WTC11 (cell line): ENCODE results near the gene SAP30BP. TPM values are rescaled to one million over a fixed set of nuclear protein-coding genes. Genes with fewer than 3 reads are reported as not detected.

ENCODE experiments used
- ATAC-seq: fragments of 200-7000 bp; cut with Tn5 transposase; 2 replicates; pipeline ENCODE4 v1.10.0; 2021; ENCODE audit warnings: mild to moderate bottlenecking, moderate library complexity
- CTCF ChIA-PET: fragments of 300-600 bp; sonication (Branson Sonifier 250); formaldehyde crosslinking; loops from one replicate; lab custom pipeline; 2021; ENCODE audit warnings: antibody characterized with exemption; lab: Charles Lee
- POLR2A ChIA-PET: fragments of 350-600 bp; sonication (Branson Sonifier 250); formaldehyde crosslinking; loops from one replicate; lab custom pipeline; 2021; ENCODE audit warnings: antibody characterized with exemption; lab: Charles Lee
- DNase-seq: peaks from one replicate; pipeline ENCODE4 v3.0.0; 2021; ENCODE audit warnings: low spot score
- H3K27ac Mint-ChIP-seq: 2 replicates; pipeline ENCODE4 v1.8.0; 2021; ENCODE audit warnings: mixed read lengths
- H3K27me3 Mint-ChIP-seq: 2 replicates; pipeline ENCODE4 v1.8.0; 2021; ENCODE audit warnings: low read depth, mild to moderate bottlenecking, moderate library complexity, mixed read lengths
- H3K36me3 Mint-ChIP-seq: 2 replicates; pipeline ENCODE4 v1.8.0; 2021; ENCODE audit warnings: mixed read lengths
- H3K4me1 Mint-ChIP-seq: 2 replicates; pipeline ENCODE4 v1.8.0; 2022; ENCODE audit warnings: mixed read lengths
- H3K4me3 Mint-ChIP-seq: 2 replicates; pipeline ENCODE4 v1.8.0; 2021; ENCODE audit warnings: mild to moderate bottlenecking, moderate library complexity, mixed read lengths
- H3K9me3 Mint-ChIP-seq: 2 replicates; pipeline ENCODE4 v1.8.0; 2021; ENCODE audit warnings: mixed read lengths
- EMX1 ChIP-seq: fragments of 250-450 bp; sonication (Bioruptor Pico); IDR thresholded peaks from 2 replicates; pipeline ENCODE4 v1.8.0; 2021; ENCODE audit warnings: mild to moderate bottlenecking
- ESRRA ChIP-seq: sonication (generic); formaldehyde crosslinking; IDR thresholded peaks from 2 replicates; pipeline ENCODE4 v1.8.1; 2022; ENCODE audit warnings: mild to moderate bottlenecking, missing genetic modification reagents, borderline replicate concordance
- FOXK1 ChIP-seq: sonication (generic); formaldehyde crosslinking; IDR thresholded peaks from 2 replicates; pipeline ENCODE4 v1.8.0; 2022; ENCODE audit warnings: mild to moderate bottlenecking, moderate library complexity, missing genetic modification reagents
- HMGA2 ChIP-seq: fragments of 250-450 bp; sonication (Bioruptor Pico); IDR thresholded peaks from 2 replicates; pipeline ENCODE4 v1.4.0; 2021; ENCODE audit warnings: mild to moderate bottlenecking, moderate library complexity
- MYBL2 ChIP-seq: sonication (generic); formaldehyde crosslinking; IDR thresholded peaks from 2 replicates; pipeline ENCODE4 v1.8.1; 2023; ENCODE audit warnings: mild to moderate bottlenecking, moderate library complexity, missing genetic modification reagents
- NFATC4 ChIP-seq: fragments of 250-450 bp; sonication (Bioruptor Pico); IDR thresholded peaks from 2 replicates; pipeline ENCODE4 v1.9.0; 2021; ENCODE audit warnings: mild to moderate bottlenecking
- ZNF121 ChIP-seq: sonication (generic); formaldehyde crosslinking; IDR thresholded peaks from 2 replicates; pipeline ENCODE4 v1.8.0; 2023; ENCODE audit warnings: missing genetic modification reagents
- ZNF219 ChIP-seq: sonication (generic); formaldehyde crosslinking; IDR thresholded peaks from 2 replicates; pipeline ENCODE4 v1.8.0; 2023; ENCODE audit warnings: missing genetic modification reagents, mild to moderate bottlenecking, borderline replicate concordance
- ZNF317 ChIP-seq: sonication (generic); formaldehyde crosslinking; IDR thresholded peaks from 2 replicates; pipeline ENCODE4 v1.8.1; 2023; ENCODE audit warnings: low read depth, mild to moderate bottlenecking, moderate library complexity, missing genetic modification reagents, borderline replicate concordance
- total RNA-seq: library from RNA; stranded (reverse); gene quantifications from 3 replicates; pipeline ENCODE4 v1.2.3, GENCODE V29; 2021
- TF ChIP-seq, protein P1 (sequence below): sonication (generic); formaldehyde crosslinking; IDR thresholded peaks from 2 replicates; pipeline ENCODE4 v1.8.1; 2023; ENCODE audit warnings: mild to moderate bottlenecking, missing genetic modification reagents, borderline replicate concordance
- TF ChIP-seq, protein P2 (sequence below): sonication (generic); formaldehyde crosslinking; IDR thresholded peaks from 2 replicates; pipeline ENCODE4 v1.8.0; 2022; ENCODE audit warnings: mild to moderate bottlenecking, missing genetic modification reagents
- TF ChIP-seq, protein P3 (sequence below): fragments of 250-450 bp; sonication (Bioruptor Pico); IDR thresholded peaks from 2 replicates; pipeline ENCODE4 v1.8.0; 2021; ENCODE audit warnings: mild to moderate bottlenecking
- TF ChIP-seq, protein P4 (sequence below): sonication (generic); formaldehyde crosslinking; IDR thresholded peaks from 2 replicates; pipeline ENCODE4 v1.8.1; 2023; ENCODE audit warnings: mild to moderate bottlenecking, missing genetic modification reagents
- TF ChIP-seq, protein P5 (sequence below): fragments of 200-600 bp; IDR thresholded peaks from 2 replicates; pipeline ENCODE4 v1.8.0; 2022; ENCODE audit warnings: antibody characterized with exemption
- TF ChIP-seq, protein P6 (sequence below): sonication (generic); formaldehyde crosslinking; IDR thresholded peaks from 2 replicates; pipeline ENCODE4 v1.8.1; 2022; ENCODE audit warnings: missing genetic modification reagents, borderline replicate concordance
- TF ChIP-seq, protein P7 (sequence below): sonication (generic); formaldehyde crosslinking; conservative IDR thresholded peaks from 2 replicates; pipeline ENCODE4 v1.8.1; 2022; ENCODE audit warnings: mild to moderate bottlenecking, missing genetic modification reagents

The SAP30BP gene
- total RNA-seq, 1 experiment from 2014 or later: 86.8 TPM

DNA sequence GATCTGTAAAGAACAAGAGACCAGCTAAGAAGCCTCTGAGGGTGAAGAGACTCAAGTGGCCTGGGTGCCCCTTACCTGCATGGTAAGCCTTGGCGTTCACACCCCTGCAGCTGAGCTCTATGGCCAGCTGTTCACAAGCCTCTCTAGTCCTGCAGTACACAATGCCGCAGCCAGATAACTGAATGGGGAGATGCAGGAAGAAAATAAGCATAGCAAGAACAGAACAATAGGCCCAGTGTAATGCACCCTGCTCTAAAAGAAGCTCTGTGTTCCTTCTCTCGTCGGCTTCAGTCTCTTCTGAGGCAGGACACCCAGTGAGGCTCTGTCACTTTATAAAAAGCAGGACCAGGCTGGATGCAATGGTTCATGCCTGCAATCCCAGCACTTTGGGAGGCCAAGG lies 5.6 kb upstream of the SAP30BP start (continued):
- TF ChIP-seq, protein P1, sequence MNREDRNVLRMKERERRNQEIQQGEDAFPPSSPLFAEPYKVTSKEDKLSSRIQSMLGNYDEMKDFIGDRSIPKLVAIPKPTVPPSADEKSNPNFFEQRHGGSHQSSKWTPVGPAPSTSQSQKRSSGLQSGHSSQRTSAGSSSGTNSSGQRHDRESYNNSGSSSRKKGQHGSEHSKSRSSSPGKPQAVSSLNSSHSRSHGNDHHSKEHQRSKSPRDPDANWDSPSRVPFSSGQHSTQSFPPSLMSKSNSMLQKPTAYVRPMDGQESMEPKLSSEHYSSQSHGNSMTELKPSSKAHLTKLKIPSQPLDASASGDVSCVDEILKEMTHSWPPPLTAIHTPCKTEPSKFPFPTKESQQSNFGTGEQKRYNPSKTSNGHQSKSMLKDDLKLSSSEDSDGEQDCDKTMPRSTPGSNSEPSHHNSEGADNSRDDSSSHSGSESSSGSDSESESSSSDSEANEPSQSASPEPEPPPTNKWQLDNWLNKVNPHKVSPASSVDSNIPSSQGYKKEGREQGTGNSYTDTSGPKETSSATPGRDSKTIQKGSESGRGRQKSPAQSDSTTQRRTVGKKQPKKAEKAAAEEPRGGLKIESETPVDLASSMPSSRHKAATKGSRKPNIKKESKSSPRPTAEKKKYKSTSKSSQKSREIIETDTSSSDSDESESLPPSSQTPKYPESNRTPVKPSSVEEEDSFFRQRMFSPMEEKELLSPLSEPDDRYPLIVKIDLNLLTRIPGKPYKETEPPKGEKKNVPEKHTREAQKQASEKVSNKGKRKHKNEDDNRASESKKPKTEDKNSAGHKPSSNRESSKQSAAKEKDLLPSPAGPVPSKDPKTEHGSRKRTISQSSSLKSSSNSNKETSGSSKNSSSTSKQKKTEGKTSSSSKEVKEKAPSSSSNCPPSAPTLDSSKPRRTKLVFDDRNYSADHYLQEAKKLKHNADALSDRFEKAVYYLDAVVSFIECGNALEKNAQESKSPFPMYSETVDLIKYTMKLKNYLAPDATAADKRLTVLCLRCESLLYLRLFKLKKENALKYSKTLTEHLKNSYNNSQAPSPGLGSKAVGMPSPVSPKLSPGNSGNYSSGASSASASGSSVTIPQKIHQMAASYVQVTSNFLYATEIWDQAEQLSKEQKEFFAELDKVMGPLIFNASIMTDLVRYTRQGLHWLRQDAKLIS (CRISPR knock-in tag): no peak
- TF ChIP-seq FOXK1 (CRISPR knock-in tag): no peak
- TF ChIP-seq, protein P2, sequence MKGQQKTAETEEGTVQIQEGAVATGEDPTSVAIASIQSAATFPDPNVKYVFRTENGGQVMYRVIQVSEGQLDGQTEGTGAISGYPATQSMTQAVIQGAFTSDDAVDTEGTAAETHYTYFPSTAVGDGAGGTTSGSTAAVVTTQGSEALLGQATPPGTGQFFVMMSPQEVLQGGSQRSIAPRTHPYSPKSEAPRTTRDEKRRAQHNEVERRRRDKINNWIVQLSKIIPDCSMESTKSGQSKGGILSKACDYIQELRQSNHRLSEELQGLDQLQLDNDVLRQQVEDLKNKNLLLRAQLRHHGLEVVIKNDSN (CRISPR knock-in tag): no peak
- no peak for TF ChIP-seq MYBL2 (CRISPR knock-in tag)
- TF ChIP-seq ZNF121 (CRISPR knock-in tag): no peak
- TF ChIP-seq HMGA2 (CRISPR knock-in tag): no peak
- TF ChIP-seq, protein P3, sequence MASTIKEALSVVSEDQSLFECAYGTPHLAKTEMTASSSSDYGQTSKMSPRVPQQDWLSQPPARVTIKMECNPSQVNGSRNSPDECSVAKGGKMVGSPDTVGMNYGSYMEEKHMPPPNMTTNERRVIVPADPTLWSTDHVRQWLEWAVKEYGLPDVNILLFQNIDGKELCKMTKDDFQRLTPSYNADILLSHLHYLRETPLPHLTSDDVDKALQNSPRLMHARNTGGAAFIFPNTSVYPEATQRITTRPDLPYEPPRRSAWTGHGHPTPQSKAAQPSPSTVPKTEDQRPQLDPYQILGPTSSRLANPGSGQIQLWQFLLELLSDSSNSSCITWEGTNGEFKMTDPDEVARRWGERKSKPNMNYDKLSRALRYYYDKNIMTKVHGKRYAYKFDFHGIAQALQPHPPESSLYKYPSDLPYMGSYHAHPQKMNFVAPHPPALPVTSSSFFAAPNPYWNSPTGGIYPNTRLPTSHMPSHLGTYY (CRISPR knock-in tag): no peak

DNA sequence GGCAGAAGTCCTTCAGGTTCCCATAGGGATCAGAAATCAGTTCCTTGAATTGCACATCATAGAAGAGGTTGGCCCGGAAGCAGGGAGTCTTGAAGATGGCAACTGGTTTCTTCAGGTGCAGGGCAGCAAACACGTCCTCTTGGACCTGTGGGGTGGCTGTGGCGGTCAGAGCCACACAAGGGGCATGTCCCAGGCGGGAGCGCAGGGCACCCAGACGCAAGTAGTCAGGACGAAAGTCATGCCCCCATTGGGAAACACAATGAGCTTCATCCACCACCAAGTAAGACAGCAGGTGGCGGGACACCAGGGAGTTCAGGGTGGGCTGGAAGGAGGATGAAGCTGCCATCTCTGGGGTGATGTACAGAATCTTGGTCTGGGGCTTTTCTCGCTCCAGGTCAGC lies 4.6 kb upstream of the SAP30BP start:
- no peak for ATAC-seq
- Mint-ChIP-seq H3K9me3 (no peaks in the 10 kb centered on the region), H3K4me1 (peaks cover 7% of the 10 kb centered on the region; the same call in 1 of the 2 replicates), H3K36me3 (peaks cover 20% of the 10 kb centered on the region), H3K27me3 (no peaks in the 10 kb centered on the region), H3K4me3 (no peak overlapping the region), H3K27ac (no peak overlapping the region)
- CTCF ChIA-PET: interaction anchor here (0.5 to 22.8 kb wide), 3 partner anchors 29 to 242 kb away, joined by 3 to 456 read pairs (median 5); partner anchors contain the start of gene SMIM5
- DNase-seq: no peak
- POLR2A ChIA-PET: no interaction called here
- TF ChIP-seq ZNF317 (CRISPR knock-in tag): no peak

DNA sequence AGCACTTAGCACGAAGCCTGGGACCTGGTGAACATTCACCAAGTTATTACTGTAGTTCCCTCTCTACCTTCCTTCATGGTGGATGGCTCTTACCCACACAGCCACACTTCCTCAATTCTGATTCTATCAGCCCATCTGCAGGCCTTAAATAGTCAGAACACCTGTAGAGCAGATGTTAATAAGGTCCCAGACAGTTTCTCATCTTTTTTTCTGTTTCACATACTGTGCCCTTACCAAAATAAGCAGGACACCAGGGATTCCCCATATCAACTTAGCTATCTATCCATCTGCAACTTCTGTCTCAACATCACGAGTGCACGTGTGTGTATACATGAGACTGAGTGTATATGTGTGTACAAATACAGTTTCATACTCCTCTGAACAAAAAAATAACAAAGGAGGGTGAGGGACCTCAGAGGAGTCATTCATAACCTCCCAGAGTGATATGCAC lies 3.0 kb upstream of the SAP30BP start:
- Mint-ChIP-seq H3K27ac (no peak overlapping the region; the same call in 1 of the 2 replicates), H3K9me3 (no peaks in the 10 kb centered on the region), H3K27me3 (no peaks in the 10 kb centered on the region), H3K4me3 (no peak overlapping the region), H3K36me3 (peaks cover 26% of the 10 kb centered on the region), H3K4me1 (peaks cover 12% of the 10 kb centered on the region)
- TF ChIP-seq, protein P2 (CRISPR knock-in tag): no peak
- TF ChIP-seq NFATC4 (no peak), ZNF219 (CRISPR knock-in tag) (no peak), ESRRA (CRISPR knock-in tag) (no peak), EMX1 (CRISPR knock-in tag) (no peak)
- TF ChIP-seq, protein P4, sequence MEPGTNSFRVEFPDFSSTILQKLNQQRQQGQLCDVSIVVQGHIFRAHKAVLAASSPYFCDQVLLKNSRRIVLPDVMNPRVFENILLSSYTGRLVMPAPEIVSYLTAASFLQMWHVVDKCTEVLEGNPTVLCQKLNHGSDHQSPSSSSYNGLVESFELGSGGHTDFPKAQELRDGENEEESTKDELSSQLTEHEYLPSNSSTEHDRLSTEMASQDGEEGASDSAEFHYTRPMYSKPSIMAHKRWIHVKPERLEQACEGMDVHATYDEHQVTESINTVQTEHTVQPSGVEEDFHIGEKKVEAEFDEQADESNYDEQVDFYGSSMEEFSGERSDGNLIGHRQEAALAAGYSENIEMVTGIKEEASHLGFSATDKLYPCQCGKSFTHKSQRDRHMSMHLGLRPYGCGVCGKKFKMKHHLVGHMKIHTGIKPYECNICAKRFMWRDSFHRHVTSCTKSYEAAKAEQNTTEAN: no peak
- TF ChIP-seq, protein P5, sequence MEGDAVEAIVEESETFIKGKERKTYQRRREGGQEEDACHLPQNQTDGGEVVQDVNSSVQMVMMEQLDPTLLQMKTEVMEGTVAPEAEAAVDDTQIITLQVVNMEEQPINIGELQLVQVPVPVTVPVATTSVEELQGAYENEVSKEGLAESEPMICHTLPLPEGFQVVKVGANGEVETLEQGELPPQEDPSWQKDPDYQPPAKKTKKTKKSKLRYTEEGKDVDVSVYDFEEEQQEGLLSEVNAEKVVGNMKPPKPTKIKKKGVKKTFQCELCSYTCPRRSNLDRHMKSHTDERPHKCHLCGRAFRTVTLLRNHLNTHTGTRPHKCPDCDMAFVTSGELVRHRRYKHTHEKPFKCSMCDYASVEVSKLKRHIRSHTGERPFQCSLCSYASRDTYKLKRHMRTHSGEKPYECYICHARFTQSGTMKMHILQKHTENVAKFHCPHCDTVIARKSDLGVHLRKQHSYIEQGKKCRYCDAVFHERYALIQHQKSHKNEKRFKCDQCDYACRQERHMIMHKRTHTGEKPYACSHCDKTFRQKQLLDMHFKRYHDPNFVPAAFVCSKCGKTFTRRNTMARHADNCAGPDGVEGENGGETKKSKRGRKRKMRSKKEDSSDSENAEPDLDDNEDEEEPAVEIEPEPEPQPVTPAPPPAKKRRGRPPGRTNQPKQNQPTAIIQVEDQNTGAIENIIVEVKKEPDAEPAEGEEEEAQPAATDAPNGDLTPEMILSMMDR: no peak
- TF ChIP-seq, protein P6, sequence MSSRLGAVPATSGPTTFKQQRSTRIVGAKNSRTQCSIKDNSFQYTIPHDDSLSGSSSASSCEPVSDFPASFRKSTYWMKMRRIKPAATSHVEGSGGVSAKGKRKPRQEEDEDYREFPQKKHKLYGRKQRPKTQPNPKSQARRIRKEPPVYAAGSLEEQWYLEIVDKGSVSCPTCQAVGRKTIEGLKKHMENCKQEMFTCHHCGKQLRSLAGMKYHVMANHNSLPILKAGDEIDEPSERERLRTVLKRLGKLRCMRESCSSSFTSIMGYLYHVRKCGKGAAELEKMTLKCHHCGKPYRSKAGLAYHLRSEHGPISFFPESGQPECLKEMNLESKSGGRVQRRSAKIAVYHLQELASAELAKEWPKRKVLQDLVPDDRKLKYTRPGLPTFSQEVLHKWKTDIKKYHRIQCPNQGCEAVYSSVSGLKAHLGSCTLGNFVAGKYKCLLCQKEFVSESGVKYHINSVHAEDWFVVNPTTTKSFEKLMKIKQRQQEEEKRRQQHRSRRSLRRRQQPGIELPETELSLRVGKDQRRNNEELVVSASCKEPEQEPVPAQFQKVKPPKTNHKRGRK (CRISPR knock-in tag): no peak
- TF ChIP-seq, protein P7, sequence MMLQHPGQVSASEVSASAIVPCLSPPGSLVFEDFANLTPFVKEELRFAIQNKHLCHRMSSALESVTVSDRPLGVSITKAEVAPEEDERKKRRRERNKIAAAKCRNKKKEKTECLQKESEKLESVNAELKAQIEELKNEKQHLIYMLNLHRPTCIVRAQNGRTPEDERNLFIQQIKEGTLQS (CRISPR knock-in tag): no peak
- ChIA-PET POLR2A (no interaction called here), CTCF (no interaction called here)
- ATAC-seq (no peak), DNase-seq (no peak)
